H9 (cell line): ENCODE measurements around the gene KTN1. TPM values are rescaled to one million over a fixed set of nuclear protein-coding genes. Genes with fewer than 3 reads are reported as not detected.

ENCODE experiments used
- DNase-seq: peaks from one replicate; pipeline ENCODE4 v3.0.0-alpha.2; 2017
- H2AFZ ChIP-seq: one replicate; pipeline ENCODE4 v1.6.1; 2013; ENCODE audit warnings: mild to moderate bottlenecking, low read length, control low read depth, moderate library complexity
- H2AK5ac ChIP-seq: 2 replicates; pipeline ENCODE4 v1.6.1; 2013; ENCODE audit warnings: low read length, control low read depth, mixed read lengths; ENCODE audit not compliant: insufficient read length
- H2BK120ac ChIP-seq: one replicate; pipeline ENCODE4 v1.6.1; 2013; ENCODE audit warnings: low read depth, mild to moderate bottlenecking, low read length, control low read depth, inconsistent platforms; ENCODE audit not compliant: poor library complexity, severe bottlenecking
- H2BK12ac ChIP-seq: 2 replicates; pipeline ENCODE4 v1.6.1; 2013; ENCODE audit warnings: low read length, control low read depth, mixed read lengths, low read depth; ENCODE audit not compliant: insufficient read length
- H2BK15ac ChIP-seq: 2 replicates; pipeline ENCODE4 v1.6.1; 2013; ENCODE audit warnings: low read depth, low read length, control low read depth
- H2BK20ac ChIP-seq: one replicate; pipeline ENCODE4 v1.6.1; 2013; ENCODE audit warnings: low read depth, mild to moderate bottlenecking, low read length, control low read depth, inconsistent platforms; ENCODE audit not compliant: poor library complexity, severe bottlenecking
- H2BK5ac ChIP-seq: 2 replicates; pipeline ENCODE4 v1.6.1; 2013; ENCODE audit warnings: low read length, control low read depth, mixed read lengths; ENCODE audit not compliant: insufficient read length
- H3K14ac ChIP-seq: 2 replicates; pipeline ENCODE4 v1.6.1; 2013; ENCODE audit warnings: low read length, control low read depth; ENCODE audit not compliant: insufficient read depth
- H3K18ac ChIP-seq: 2 replicates; pipeline ENCODE4 v1.6.1; 2013; ENCODE audit warnings: low read depth, mild to moderate bottlenecking, mixed read lengths, low read length, control low read depth; ENCODE audit not compliant: insufficient read length
- H3K23ac ChIP-seq: 2 replicates; pipeline ENCODE4 v1.6.1; 2013; ENCODE audit warnings: low read length, control low read depth, mixed read lengths, low read depth; ENCODE audit not compliant: insufficient read length
- H3K23me2 ChIP-seq: 2 replicates; pipeline ENCODE4 v1.6.1; 2013; ENCODE audit warnings: low read depth, mild to moderate bottlenecking, mixed read lengths, low read length, control low read depth; ENCODE audit not compliant: insufficient read length, poor library complexity, severe bottlenecking
- H3K27ac ChIP-seq: 2 replicates; pipeline ENCODE4 v1.5.1; 2013; ENCODE audit warnings: low read length, control low read depth, mixed read lengths, low read depth; ENCODE audit not compliant: insufficient read length
- H3K27me3 ChIP-seq: 2 replicates; pipeline ENCODE4 v1.6.1; 2013; ENCODE audit warnings: low read length, control low read depth, inconsistent platforms; ENCODE audit not compliant: insufficient read depth
- H3K4ac ChIP-seq: 2 replicates; pipeline ENCODE4 v1.6.1; 2013; ENCODE audit warnings: low read depth, mild to moderate bottlenecking, control low read depth, inconsistent platforms, low read length, moderate library complexity
- H3K4me1 ChIP-seq: 2 replicates; pipeline ENCODE4 v1.6.1; 2013; ENCODE audit warnings: low read length, control low read depth, inconsistent platforms; ENCODE audit not compliant: insufficient read depth
- H3K4me2 ChIP-seq: 2 replicates; pipeline ENCODE4 v1.6.1; 2013; ENCODE audit warnings: low read length, control low read depth, mixed read lengths; ENCODE audit not compliant: insufficient read length, insufficient read depth
- H3K56ac ChIP-seq: 2 replicates; pipeline ENCODE4 v1.6.1; 2013; ENCODE audit warnings: low read depth, mild to moderate bottlenecking, mixed read lengths, low read length, control low read depth; ENCODE audit not compliant: insufficient read length
- H3K79me1 ChIP-seq: 2 replicates; pipeline ENCODE4 v1.6.1; 2013; ENCODE audit warnings: low read depth, mild to moderate bottlenecking, moderate library complexity, low read length, control low read depth, inconsistent platforms; ENCODE audit not compliant: insufficient read depth, poor library complexity, severe bottlenecking
- H3K79me2 ChIP-seq: 2 replicates; pipeline ENCODE4 v1.6.1; 2013; ENCODE audit warnings: low read length, control low read depth, inconsistent platforms; ENCODE audit not compliant: insufficient read depth
- H3K9ac ChIP-seq: 2 replicates; pipeline ENCODE4 v1.6.1; 2013; ENCODE audit warnings: low read length, control low read depth, mixed read lengths; ENCODE audit not compliant: insufficient read length; ENCODE audit errors: extremely low read depth
- H3K9me3 ChIP-seq: one replicate; pipeline ENCODE4 v1.6.1; 2013; ENCODE audit warnings: low read depth, low read length, inconsistent platforms; ENCODE audit not compliant: control insufficient read depth
- H3T11ph ChIP-seq: one replicate; pipeline ENCODE4 v1.6.1; 2013; ENCODE audit warnings: mild to moderate bottlenecking, low read length, control low read depth, inconsistent platforms
- H4K20me1 ChIP-seq: one replicate; pipeline ENCODE4 v1.6.1; 2013; ENCODE audit not compliant: control insufficient read depth, insufficient read length, insufficient read depth
- H4K5ac ChIP-seq: 2 replicates; pipeline ENCODE4 v1.6.1; 2013; ENCODE audit warnings: low read depth, mild to moderate bottlenecking, mixed read lengths, low read length, control low read depth; ENCODE audit not compliant: insufficient read length
- H4K8ac ChIP-seq: replicated peaks from 2 replicates; pipeline ENCODE4 v1.6.1; 2013; ENCODE audit warnings: low read length, control low read depth, mixed read lengths, low read depth; ENCODE audit not compliant: insufficient read length
- H4K91ac ChIP-seq: 2 replicates; pipeline ENCODE4 v1.6.1; 2013; ENCODE audit warnings: low read depth, mild to moderate bottlenecking, moderate library complexity, mixed read lengths, low read length, control low read depth; ENCODE audit not compliant: insufficient read length
- H3K27ac Mint-ChIP-seq, 3 experiments: 2 replicates in 2 of 3; 3 replicates in 1 of 3; pipeline ENCODE4 v1.8.0; 2020 to 2021; ENCODE audit warnings: mixed read lengths in 3 of 3, mild to moderate bottlenecking in 1 of 3, moderate library complexity in 1 of 3
- H3K27me3 Mint-ChIP-seq: 2 replicates; pipeline ENCODE4 v1.8.0; 2021; ENCODE audit warnings: low read depth, mild to moderate bottlenecking, moderate library complexity, mixed read lengths
- H3K36me3 Mint-ChIP-seq, 3 experiments: 2 replicates in 2 of 3; 3 replicates in 1 of 3; pipeline ENCODE4 v1.8.0; 2020 to 2021; ENCODE audit warnings: low read depth in 3 of 3, mixed read lengths in 3 of 3; ENCODE audit not compliant: insufficient read depth in 1 of 3
- H3K4me1 Mint-ChIP-seq, 2 experiments: 2 replicates each; pipeline ENCODE4 v1.8.0; 2020; ENCODE audit warnings: mixed read lengths in 2 of 2
- H3K4me3 Mint-ChIP-seq, 2 experiments: 2 replicates in 1 of 2; 3 replicates in 1 of 2; pipeline ENCODE4 v1.8.0; 2020 to 2021; ENCODE audit warnings: mild to moderate bottlenecking in 2 of 2, mixed read lengths in 2 of 2, moderate library complexity in 1 of 2
- H3K9me3 Mint-ChIP-seq, 2 experiments: 2 replicates in 1 of 2; 3 replicates in 1 of 2; pipeline ENCODE4 v1.8.0; 2020; ENCODE audit warnings: mild to moderate bottlenecking in 2 of 2, mixed read lengths in 2 of 2, moderate library complexity in 1 of 2
- WGBS: extraction: QIAGEN DNeasy Blood & Tissue Kit; methylation state at CpG from one replicate; pipeline ENCODE4 v1.1.7; 2013; ENCODE audit warnings: missing lambda C conversion rate, low lambda C conversion rate, mixed read lengths; ENCODE audit not compliant: insufficient read length; ENCODE audit errors: extremely low coverage; 5-methylcytosine and 5-hydroxymethylcytosine counted together
- total RNA-seq: library from RNA; stranded (reverse); gene quantifications from 2 replicates; pipeline ENCODE4 v1.2.1, GENCODE V29; 2021
- TF ChIP-seq, protein P1 (sequence below): fragments of 200-600 bp; sonication (generic); conservative IDR thresholded peaks from 3 replicates; pipeline ENCODE4 v1.8.0; 2021; ENCODE audit warnings: antibody characterized with exemption, mild to moderate bottlenecking

Gene KTN1
- total RNA-seq, 1 experiment from 2014 or later: 128 TPM

DNA sequence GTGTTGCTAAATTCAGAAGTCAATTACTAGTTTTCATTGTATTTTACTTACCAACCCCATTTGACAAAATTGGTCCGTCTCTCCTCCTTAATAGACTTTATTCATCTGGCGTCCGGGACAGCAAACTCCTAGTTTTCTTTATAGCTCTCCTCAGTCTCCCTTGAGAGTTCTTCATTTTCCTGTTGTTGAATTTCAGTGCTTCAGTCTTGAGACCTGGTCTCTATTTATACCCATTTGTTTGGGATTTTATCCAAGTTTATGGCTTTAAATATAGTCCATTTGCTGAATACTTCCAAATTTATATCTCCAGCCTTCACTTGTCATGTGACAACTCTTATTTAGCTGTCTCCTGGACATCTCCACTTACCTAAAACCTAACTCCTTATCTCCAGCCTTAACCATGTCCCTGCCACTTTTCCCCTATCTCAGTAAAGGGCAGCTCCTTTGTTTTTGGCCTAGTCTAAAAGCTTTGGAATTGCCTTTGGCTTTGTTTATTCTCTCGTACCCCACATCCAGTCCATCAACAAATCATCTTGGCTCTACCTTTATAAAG is 23.5 kb downstream of the KTN1 start:
- Histone ChIP-seq H2BK120ac (no peak overlapping the region), H3K4me2 (no peak overlapping the region), H3K9ac (no peak overlapping the region), H2BK20ac (no peak overlapping the region), H3K4ac (no peak overlapping the region), H3K23me2 (no peaks in the 10 kb centered on the region), H4K91ac (no peak overlapping the region), H3K79me2 (peaks cover 23% of the 10 kb centered on the region; the same call in 1 of the 2 replicates), H4K5ac (no peak overlapping the region), H2BK15ac (no peak overlapping the region), H3K4me1 (peaks cover 7% of the 10 kb centered on the region; the same call in 1 of the 2 replicates), H3K23ac (no peak overlapping the region), H4K8ac (no peak overlapping the region), H3K56ac (no peak overlapping the region), H2BK5ac (no peak overlapping the region), H3K27me3 (no peaks in the 10 kb centered on the region), H3K9me3 (no peaks in the 10 kb centered on the region), H4K20me1 (no peaks in the 10 kb centered on the region), H3K79me1 (no peaks in the 10 kb centered on the region), H3K14ac (no peak overlapping the region), H3K27ac (peak overlapping the region; percentile 40), H2BK12ac (no peak overlapping the region), H2AFZ (no peak overlapping the region), H3K18ac (no peak overlapping the region), H2AK5ac (no peak overlapping the region), H3T11ph (no peak overlapping the region)
- Mint-ChIP-seq H3K4me1 (peaks cover 26 to 35% of the 10 kb centered on the region in 2 experiments), H3K27me3 (no peaks in the 10 kb centered on the region), H3K4me3 (no peak overlapping the region), H3K27ac (no peak overlapping the region), H3K36me3 (peaks cover 0 to 4% (median 2%) of the 10 kb centered on the region in 3 experiments; a peak in 1 of 7 replicates), H3K9me3 (no peaks in the 10 kb centered on the region)
- no CpG with 5 or more reads among the region's 4 CpGs for WGBS
- TF ChIP-seq, protein P1, sequence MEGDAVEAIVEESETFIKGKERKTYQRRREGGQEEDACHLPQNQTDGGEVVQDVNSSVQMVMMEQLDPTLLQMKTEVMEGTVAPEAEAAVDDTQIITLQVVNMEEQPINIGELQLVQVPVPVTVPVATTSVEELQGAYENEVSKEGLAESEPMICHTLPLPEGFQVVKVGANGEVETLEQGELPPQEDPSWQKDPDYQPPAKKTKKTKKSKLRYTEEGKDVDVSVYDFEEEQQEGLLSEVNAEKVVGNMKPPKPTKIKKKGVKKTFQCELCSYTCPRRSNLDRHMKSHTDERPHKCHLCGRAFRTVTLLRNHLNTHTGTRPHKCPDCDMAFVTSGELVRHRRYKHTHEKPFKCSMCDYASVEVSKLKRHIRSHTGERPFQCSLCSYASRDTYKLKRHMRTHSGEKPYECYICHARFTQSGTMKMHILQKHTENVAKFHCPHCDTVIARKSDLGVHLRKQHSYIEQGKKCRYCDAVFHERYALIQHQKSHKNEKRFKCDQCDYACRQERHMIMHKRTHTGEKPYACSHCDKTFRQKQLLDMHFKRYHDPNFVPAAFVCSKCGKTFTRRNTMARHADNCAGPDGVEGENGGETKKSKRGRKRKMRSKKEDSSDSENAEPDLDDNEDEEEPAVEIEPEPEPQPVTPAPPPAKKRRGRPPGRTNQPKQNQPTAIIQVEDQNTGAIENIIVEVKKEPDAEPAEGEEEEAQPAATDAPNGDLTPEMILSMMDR: no peak
- DNase-seq: no peak
